Dermis lymphatic vessel endothelial cell (primary cell): Measurements from ENCODE around the gene ANKFY1. TPM values are rescaled to one million over a fixed set of nuclear protein-coding genes. Genes with fewer than 3 reads are reported as not detected.

Experiments used
- total RNA-seq: library from RNA; depleted of rRNA; stranded (reverse); fragments of >200 nt; gene quantifications from 2 replicates; pipeline ENCODE4 v1.2.1, GENCODE V29; 2014

Gene ANKFY1
- total RNA-seq, result 24.3 and 33.8 TPM in 2 replicates

GRCh38 chr17:4263282-4264215 is at the start of gene ANKFY1:
Gene ANKFY1 (minus strand): TSS chr17:4263979. CDS start chr17:4263941, 38 bp downstream.

Other genes with a start within 250 kb of the ANKFY1 start
- 29.0 and 31.1 TPM in 2 replicates for gene ZZEF1, start 120.9 kb downstream of the ANKFY1 start, total RNA-seq
- gene CYB5D2, start 120.8 kb downstream of the ANKFY1 start, total RNA-seq, result 62.2 and 65.9 TPM in 2 replicates
- 33.9 and 37.3 TPM in 2 replicates for gene UBE2G1, start 102.7 kb upstream of the ANKFY1 start, total RNA-seq
- gene SPNS3, start 170.0 kb upstream of the ANKFY1 start, total RNA-seq, result 0.11 and 0.52 TPM in 2 replicates
- gene SPNS2, start 234.9 kb upstream of the ANKFY1 start, total RNA-seq, result 46.9 and 59.2 TPM in 2 replicates